OCI-LY7 (cell line): ENCODE data around the gene CAP2. TPM values are rescaled to one million over a fixed set of nuclear protein-coding genes. Genes with fewer than 3 reads are reported as not detected.

Experiments used
- BruUV-seq: library from RNA; stranded (reverse); fragments of 400-500 nt; replicated peaks from 2 replicates; lab custom pipeline; 2021; lab: Mats Ljungman, UMichigan
- CTCF ChIA-PET: fragments of 300-600 bp; sonication (Branson Sonifier 250); formaldehyde crosslinking; loops from one replicate; lab custom pipeline; 2022; ENCODE audit warnings: antibody characterized with exemption; ENCODE audit not compliant: unreplicated experiment; lab: Charles Lee
- POLR2A ChIA-PET: fragments of 300-600 bp; sonication (Branson Sonifier 250); formaldehyde crosslinking; loops from one replicate; lab custom pipeline; 2022; ENCODE audit warnings: antibody characterized with exemption; lab: Charles Lee
- DNase-seq: peaks from one replicate; pipeline ENCODE4 v3.0.0-alpha.2; 2015; ENCODE audit warnings: low spot score
- H2AFZ ChIP-seq: fragments of 200-600 bp; sonication (generic), shearing (Covaris generic); 2 replicates; pipeline ENCODE4 v1.6.1; 2014; ENCODE audit warnings: mild to moderate bottlenecking, antibody characterized with exemption, low read length, moderate library complexity
- H3K27ac ChIP-seq: fragments of 200-600 bp; sonication (generic); 2 replicates; pipeline ENCODE4 v1.5.1; 2014; ENCODE audit warnings: mixed run types, low read depth, mild to moderate bottlenecking, moderate library complexity, low read length, inconsistent platforms; ENCODE audit not compliant: poor library complexity, severe bottlenecking
- H3K36me3 ChIP-seq: fragments of 200-600 bp; sonication (generic); 2 replicates; pipeline ENCODE4 v1.6.1; 2014; ENCODE audit warnings: mild to moderate bottlenecking, antibody characterized with exemption, low read length, moderate library complexity, mixed read lengths; ENCODE audit not compliant: insufficient read depth
- H3K4me1 ChIP-seq: fragments of 200-600 bp; sonication (generic); 2 replicates; pipeline ENCODE4 v1.5.1; 2014; ENCODE audit warnings: mild to moderate bottlenecking, low read length; ENCODE audit not compliant: insufficient read depth, poor library complexity, severe bottlenecking
- H3K4me2 ChIP-seq: fragments of 200-600 bp; sonication (generic); 2 replicates; pipeline ENCODE4 v1.6.1; 2014; ENCODE audit warnings: mild to moderate bottlenecking, low read length
- H3K4me3 ChIP-seq: fragments of 200-600 bp; sonication (generic); 2 replicates; pipeline ENCODE4 v1.5.1; 2014; ENCODE audit warnings: mild to moderate bottlenecking, low read depth, low read length; ENCODE audit not compliant: poor library complexity, severe bottlenecking
- H3K79me2 ChIP-seq: fragments of 200-600 bp; sonication (generic); 2 replicates; pipeline ENCODE4 v1.6.1; 2016; ENCODE audit warnings: low read depth, mild to moderate bottlenecking, low read length, moderate library complexity, mixed read lengths; ENCODE audit not compliant: insufficient read depth
- H3K9me2 ChIP-seq: fragments of 200-600 bp; sonication (generic); 2 replicates; pipeline ENCODE4 v1.6.1; 2016; ENCODE audit warnings: mild to moderate bottlenecking, low read length, mixed read lengths; ENCODE audit not compliant: insufficient read depth
- H3K9me3 ChIP-seq: fragments of 200-600 bp; sonication (generic); 2 replicates; pipeline ENCODE4 v1.6.1; 2014; ENCODE audit warnings: mild to moderate bottlenecking, mixed run types, low read length, mixed read lengths
- H4K20me1 ChIP-seq: fragments of 200-600 bp; sonication (generic); 2 replicates; pipeline ENCODE4 v1.6.1; 2014; ENCODE audit warnings: mild to moderate bottlenecking, antibody characterized with exemption, low read length, moderate library complexity, mixed read lengths; ENCODE audit not compliant: insufficient read depth
- CTCF ChIP-seq: fragments of 200-600 bp; sonication (generic); conservative IDR thresholded peaks from 2 replicates; pipeline ENCODE4 v1.5.1; 2014; ENCODE audit warnings: mild to moderate bottlenecking, antibody characterized with exemption, low read length, moderate library complexity, mixed read lengths
- EZH2phosphoT487 ChIP-seq: fragments of 200-600 bp; sonication (generic); IDR thresholded peaks from 2 replicates; pipeline ENCODE4 v1.6.1; 2018; ENCODE audit warnings: low read depth, borderline replicate concordance, mild to moderate bottlenecking, mixed run types, antibody characterized with exemption, low read length, moderate library complexity, mixed read lengths
- intact Hi-C: fragments of 100-400 bp; cut with micrococcal nuclease; formaldehyde crosslinking; loops from one replicate; pipeline ENCODE4 v1.10.0; 2022; ENCODE audit not compliant: unreplicated experiment
- total RNA-seq, 2 experiments: library from RNA; depleted of rRNA in 1 of 2; stranded (reverse); fragments of >200 nt in 1 of 2; shearing (Covaris generic) in 1 of 2; gene quantifications; 2 replicates each; pipeline ENCODE4 v1.2.3, GENCODE V29; 2014 to 2022

The CAP2 gene
- total RNA-seq, 2 experiments from 2014 or later, result not detected

GRCh38 chr6:17505767-17506280 lies 112.4 kb downstream of the CAP2 start:
- intact Hi-C loops, result no loop called here
- CTCF ChIA-PET, result no interaction called here

GRCh38 chr6:17506531-17506930 lies 113.1 kb downstream of the CAP2 start:
- Histone ChIP-seq H3K4me2 (no peak overlapping the region), H3K36me3 (no peaks in the 10 kb centered on the region), H2AFZ (no peak overlapping the region), H3K4me1 (no peaks in the 10 kb centered on the region), H3K9me3 (no peaks in the 10 kb centered on the region), H4K20me1 (no peaks in the 10 kb centered on the region), H3K79me2 (no peaks in the 10 kb centered on the region), H3K4me3 (no peak overlapping the region), H3K9me2 (no peaks in the 10 kb centered on the region), H3K27ac (no peak overlapping the region)
- ChIA-PET CTCF (no interaction called here), POLR2A (no interaction called here)
- DNase-seq, result no peak
- TF ChIP-seq CTCF (no peak), EZH2phosphoT487 (no peak)
- BruUV-seq, result no TSS peak
- intact Hi-C loops, result no loop called here

More at GRCh38 chr6:17505767-17506280, 112.4 kb downstream of the CAP2 start:
- H3K36me3 ChIP-seq, result no peaks in the 10 kb centered on the region
- no peak overlapping the region for H3K4me2 ChIP-seq
- no peak overlapping the region for H3K4me3 ChIP-seq
- H4K20me1 ChIP-seq, result no peaks in the 10 kb centered on the region
- POLR2A ChIA-PET, result interaction anchor here (1.0 to 1.6 kb wide), 4 partner anchors 10 to 238 kb away, joined by 3 to 5 read pairs (median 4); no protein-coding TSS in a partner anchor
- no peaks in the 10 kb centered on the region for H3K4me1 ChIP-seq
- TF ChIP-seq EZH2phosphoT487 (no peak), CTCF (no peak)
- H3K27ac ChIP-seq, result no peak overlapping the region
- H3K9me2 ChIP-seq, result no peaks in the 10 kb centered on the region
- BruUV-seq, result no TSS peak
- H2AFZ ChIP-seq, result no peak overlapping the region
- H3K9me3 ChIP-seq, result no peaks in the 10 kb centered on the region
- no peak for DNase-seq
- H3K79me2 ChIP-seq, result no peaks in the 10 kb centered on the region

- Histone ChIP-seq H4K20me1 (no peaks in the 10 kb centered on the region), H2AFZ (no peak overlapping the region), H3K9me2 (no peaks in the 10 kb centered on the region), H3K36me3 (no peaks in the 10 kb centered on the region), H3K4me2 (no peak overlapping the region), H3K4me3 (no peak overlapping the region), H3K4me1 (no peaks in the 10 kb centered on the region), H3K27ac (no peak overlapping the region), H3K9me3 (no peaks in the 10 kb centered on the region), H3K79me2 (no peaks in the 10 kb centered on the region)
- BruUV-seq, result no TSS peak
- ChIA-PET CTCF (no interaction called here), POLR2A (interaction anchor here (0.6 kb wide), 1 partner anchor 335 kb away, joined by 4 read pairs; no protein-coding TSS in a partner anchor)
- intact Hi-C loops, result no loop called here
- TF ChIP-seq CTCF (no peak), EZH2phosphoT487 (no peak)
- DNase-seq, result no peak
Measured at GRCh38 chr6:17506962-17507361, 113.6 kb downstream of the CAP2 start.
